GOT3 (cell line): Measurements from ENCODE around the gene MPST.
"Not testable (repeated sequence)": the region's sequence is repeated elsewhere in the genome, so short reads cannot be mapped to it uniquely, and the experiment has no call there.

Experiments used
- DNase-seq: peaks from one replicate; lab custom pipeline; 2025; ENCODE audit warnings: mixed read lengths; lab: John Stamatoyannopoulos, UW

The MPST gene

GRCh38 chr22:37019309-37020191 lies at the start of gene MPST, which contains the start of gene TST:
MPST (plus strand) TSS chr22:37019742; CDS start chr22:37019837, 95 bp downstream.
TST (minus strand) TSS chr22:37019447; CDS start chr22:37018732, 715 bp downstream.
- DNase-seq: no peak

GRCh38 chr22:36971341-36972125 lies 48.0 kb upstream of the MPST start:
- no peak for DNase-seq

GRCh38 chr22:36976606-36977005 lies 42.9 kb upstream of the MPST start:
- DNase-seq: no peak

GRCh38 chr22:36977401-36977861 lies 42.1 kb upstream of the MPST start:
- DNase-seq: no peak

GRCh38 chr22:36977947-36978660 lies 41.4 kb upstream of the MPST start:
- peak; percentile 55 for DNase-seq

GRCh38 chr22:36979016-36979910 lies 40.3 kb upstream of the MPST start:
- DNase-seq: no peak

- DNase-seq: no peak
These were observed 38.2 kb upstream of the MPST start for GRCh38 chr22:36981247-36981775.

GRCh38 chr22:36982136-36982535 lies 37.4 kb upstream of the MPST start:
- no peak for DNase-seq

GRCh38 chr22:36985211-36985889 lies 34.2 kb upstream of the MPST start:
- no peak for DNase-seq

- no peak for DNase-seq
These were observed 33.2 kb upstream of the MPST start for GRCh38 chr22:36986242-36986821.

- no peak for DNase-seq
These were observed 31.3 kb upstream of the MPST start for GRCh38 chr22:36988075-36988832.

GRCh38 chr22:36989012-36989411 lies 30.5 kb upstream of the MPST start:
- not testable (repeated sequence) for DNase-seq

GRCh38 chr22:36990457-36990856 lies 29.1 kb upstream of the MPST start:
- DNase-seq: no peak

GRCh38 chr22:36991206-36991605 lies 28.3 kb upstream of the MPST start:
- DNase-seq: no peak

GRCh38 chr22:36997746-36998145 lies 21.8 kb upstream of the MPST start:
- DNase-seq: no peak

GRCh38 chr22:36998620-36999351 lies 20.8 kb upstream of the MPST start:
- DNase-seq: no peak

GRCh38 chr22:36999463-36999862 lies 20.1 kb upstream of the MPST start:
- DNase-seq: no peak
